Astrocyte of the hippocampus (primary cell): Measurements from ENCODE around the gene TIMD4.
"Not testable (repeated sequence)": the region's sequence is repeated elsewhere in the genome, so short reads cannot be mapped to it uniquely, and the experiment has no call there.

Experiments used
- DNase-seq: peaks from one replicate; pipeline ENCODE4 v3.0.0; 2011; ENCODE audit warnings: low read depth, low spot score

The TIMD4 gene

GRCh38 chr5:156963125-156963524 lies at the start of gene TIMD4:
Gene TIMD4, minus strand, starts transcription at chr5:156963226. Its CDS starts 28 bp downstream, at chr5:156963198.
- DNase-seq = no peak

GRCh38 chr5:157006262-157006661 lies 43.2 kb upstream of the TIMD4 start:
- DNase-seq = no peak

- peak; percentile 49 for DNase-seq
Observed at GRCh38 chr5:157004893-157005551, 42.0 kb upstream of the TIMD4 start.

GRCh38 chr5:156991714-156992113 lies 28.7 kb upstream of the TIMD4 start:
- DNase-seq = no peak

- no peak for DNase-seq
Observed at GRCh38 chr5:156984064-156984463, 21.0 kb upstream of the TIMD4 start.

- DNase-seq = no peak
Observed at GRCh38 chr5:156981481-156981880, 18.5 kb upstream of the TIMD4 start.

- no peak for DNase-seq
Observed at GRCh38 chr5:156974328-156974727, 11.3 kb upstream of the TIMD4 start.

GRCh38 chr5:156971848-156972525 lies 9.0 kb upstream of the TIMD4 start:
- DNase-seq = no peak

- no peak for DNase-seq
Observed at GRCh38 chr5:156971415-156971814, 8.4 kb upstream of the TIMD4 start.

GRCh38 chr5:156967386-156967785 lies 4.4 kb upstream of the TIMD4 start:
- DNase-seq = not testable (repeated sequence)

GRCh38 chr5:156956321-156956720 lies 6.7 kb downstream of the TIMD4 start:
- DNase-seq = no peak

GRCh38 chr5:156951359-156951758 lies 11.7 kb downstream of the TIMD4 start:
- DNase-seq = no peak

GRCh38 chr5:156950716-156951115 lies 12.3 kb downstream of the TIMD4 start:
- DNase-seq = no peak

GRCh38 chr5:156949424-156949823 lies 13.6 kb downstream of the TIMD4 start:
- no peak for DNase-seq

- DNase-seq = no peak
Observed at GRCh38 chr5:156947925-156948324, 15.1 kb downstream of the TIMD4 start.

- DNase-seq = no peak
Observed at GRCh38 chr5:156942064-156942463, 21.0 kb downstream of the TIMD4 start.

- not testable (repeated sequence) for DNase-seq
Observed at GRCh38 chr5:156940462-156940861, 22.6 kb downstream of the TIMD4 start.

GRCh38 chr5:156936972-156937371 lies 26.1 kb downstream of the TIMD4 start:
- no peak for DNase-seq

- DNase-seq = no peak
Observed at GRCh38 chr5:156934450-156935211, 28.4 kb downstream of the TIMD4 start.

GRCh38 chr5:156929366-156929948 lies 33.6 kb downstream of the TIMD4 start:
- no peak for DNase-seq

- no peak for DNase-seq
Observed at GRCh38 chr5:156927545-156927944, 35.5 kb downstream of the TIMD4 start.

- DNase-seq = not testable (repeated sequence)
Observed at GRCh38 chr5:156925767-156926166, 37.3 kb downstream of the TIMD4 start.
